Measurements from ENCODE around the gene JMJD8.

DNA sequence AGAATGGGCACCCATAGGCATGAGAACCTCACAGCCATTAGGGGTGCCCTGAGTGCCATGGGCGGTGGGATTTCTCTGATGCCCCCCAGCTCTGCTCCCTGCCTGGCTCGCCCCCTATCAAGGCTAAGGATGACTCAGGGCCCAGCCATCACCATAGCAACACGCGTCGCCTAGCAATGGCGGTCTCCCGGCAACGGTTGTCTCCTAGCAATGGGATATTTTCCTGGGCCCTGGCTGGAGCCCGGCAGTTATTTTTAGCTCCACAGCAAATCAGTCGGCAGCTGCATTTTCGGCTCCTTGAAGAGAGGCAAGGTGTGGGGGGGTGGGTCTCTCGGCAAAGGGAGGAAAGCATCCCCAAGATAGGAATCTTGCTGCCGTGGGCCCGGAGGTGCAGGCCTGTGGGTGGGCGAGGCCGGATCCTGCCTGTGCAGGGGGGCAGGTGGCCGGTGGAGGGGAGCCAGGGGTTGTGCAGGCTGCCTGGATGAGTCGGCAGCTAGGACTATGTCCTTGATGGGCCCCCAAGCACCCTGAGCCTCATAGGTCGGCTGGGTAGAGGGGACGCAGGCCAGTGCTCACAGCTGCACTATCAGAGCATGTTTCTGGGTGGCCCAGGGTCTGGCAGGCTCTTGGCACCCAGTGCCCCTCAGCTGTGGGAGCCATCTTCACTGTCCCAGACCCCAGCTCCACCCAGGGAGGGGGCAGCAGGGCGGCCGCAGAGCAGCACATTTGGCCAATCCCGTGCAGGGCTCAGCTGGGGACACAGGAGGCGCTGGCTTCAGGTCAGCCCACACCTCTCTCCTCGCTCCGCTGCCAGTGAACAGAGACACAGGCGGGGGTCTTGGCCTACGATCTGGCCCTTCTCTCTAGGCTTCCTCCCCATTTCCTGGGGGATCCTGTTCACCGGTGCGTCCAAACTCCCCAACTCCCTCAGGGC is 25.7 kb upstream of the JMJD8 start:
- TF ChIP-seq, protein P1, sequence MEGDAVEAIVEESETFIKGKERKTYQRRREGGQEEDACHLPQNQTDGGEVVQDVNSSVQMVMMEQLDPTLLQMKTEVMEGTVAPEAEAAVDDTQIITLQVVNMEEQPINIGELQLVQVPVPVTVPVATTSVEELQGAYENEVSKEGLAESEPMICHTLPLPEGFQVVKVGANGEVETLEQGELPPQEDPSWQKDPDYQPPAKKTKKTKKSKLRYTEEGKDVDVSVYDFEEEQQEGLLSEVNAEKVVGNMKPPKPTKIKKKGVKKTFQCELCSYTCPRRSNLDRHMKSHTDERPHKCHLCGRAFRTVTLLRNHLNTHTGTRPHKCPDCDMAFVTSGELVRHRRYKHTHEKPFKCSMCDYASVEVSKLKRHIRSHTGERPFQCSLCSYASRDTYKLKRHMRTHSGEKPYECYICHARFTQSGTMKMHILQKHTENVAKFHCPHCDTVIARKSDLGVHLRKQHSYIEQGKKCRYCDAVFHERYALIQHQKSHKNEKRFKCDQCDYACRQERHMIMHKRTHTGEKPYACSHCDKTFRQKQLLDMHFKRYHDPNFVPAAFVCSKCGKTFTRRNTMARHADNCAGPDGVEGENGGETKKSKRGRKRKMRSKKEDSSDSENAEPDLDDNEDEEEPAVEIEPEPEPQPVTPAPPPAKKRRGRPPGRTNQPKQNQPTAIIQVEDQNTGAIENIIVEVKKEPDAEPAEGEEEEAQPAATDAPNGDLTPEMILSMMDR (IDR thresholded peaks at IDR 0.05) = no peak
- no peak for TF ChIP-seq POLR2A (IDR thresholded peaks at IDR 0.05)

Data from esophagus squamous epithelium (tissue), 4 donors.